Nephron (organoid): ENCODE data around the gene TLR6.
A peak's percentile ranks its signal among the peaks of the same experiment; 100 is the strongest.

Experiments
- H3K27ac Mint-ChIP-seq, 3 experiments: 2 replicates each; pipeline ENCODE4 v1.8.0; 2020; ENCODE audit warnings: mixed read lengths in 3 of 3, mild to moderate bottlenecking in 2 of 3, moderate library complexity in 1 of 3
- H3K27me3 Mint-ChIP-seq: 2 replicates; pipeline ENCODE4 v1.8.0; 2021; ENCODE audit warnings: low read depth, mild to moderate bottlenecking, moderate library complexity, mixed read lengths
- H3K36me3 Mint-ChIP-seq: 2 replicates; pipeline ENCODE4 v1.8.0; 2020; ENCODE audit warnings: low read depth, mixed read lengths
- H3K4me1 Mint-ChIP-seq: 2 replicates; pipeline ENCODE4 v1.8.0; 2020; ENCODE audit warnings: mixed read lengths
- H3K4me3 Mint-ChIP-seq, 3 experiments: 2 replicates each; pipeline ENCODE4 v1.8.0; 2020; ENCODE audit warnings: mild to moderate bottlenecking in 3 of 3, mixed read lengths in 3 of 3, moderate library complexity in 2 of 3
- H3K9me3 Mint-ChIP-seq: 2 replicates; pipeline ENCODE4 v1.8.0; 2020; ENCODE audit warnings: mixed read lengths
- TF ChIP-seq, protein P1 (sequence below), 3 experiments: fragments of 200-600 bp; sonication (generic); IDR thresholded peaks; one replicate each; pipeline ENCODE4 v1.5.0; 2021; ENCODE audit warnings: antibody characterized with exemption in 3 of 3; ENCODE audit not compliant: unreplicated experiment in 3 of 3

Gene TLR6

DNA sequence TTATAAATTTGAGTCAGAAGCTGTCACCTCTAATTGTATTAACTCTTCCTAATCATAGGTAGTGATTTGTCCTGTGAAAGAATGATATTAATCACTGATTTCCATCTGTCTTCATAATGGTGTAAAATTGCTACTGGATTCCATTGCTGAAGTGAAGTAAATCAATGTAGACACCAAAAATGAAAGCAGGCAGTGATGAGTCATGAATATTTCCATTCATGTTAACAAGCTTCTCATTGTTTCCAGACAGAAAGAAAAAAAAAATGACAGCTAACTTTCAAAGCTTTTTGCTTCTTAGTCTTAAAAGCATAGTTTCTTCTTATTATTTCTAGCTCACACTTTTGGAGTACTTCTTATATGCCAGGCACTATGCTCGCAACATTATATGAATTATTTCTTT, 32.5 kb upstream of the TLR6 start:
- Mint-ChIP-seq H3K27ac (peak overlapping the region in 1 of 3 experiments; percentile 61), H3K27me3 (no peaks in the 10 kb centered on the region), H3K4me1 (peaks cover 8% of the 10 kb centered on the region), H3K9me3 (no peaks in the 10 kb centered on the region), H3K36me3 (peaks cover 29% of the 10 kb centered on the region), H3K4me3 (no peak overlapping the region)
- TF ChIP-seq, protein P1, sequence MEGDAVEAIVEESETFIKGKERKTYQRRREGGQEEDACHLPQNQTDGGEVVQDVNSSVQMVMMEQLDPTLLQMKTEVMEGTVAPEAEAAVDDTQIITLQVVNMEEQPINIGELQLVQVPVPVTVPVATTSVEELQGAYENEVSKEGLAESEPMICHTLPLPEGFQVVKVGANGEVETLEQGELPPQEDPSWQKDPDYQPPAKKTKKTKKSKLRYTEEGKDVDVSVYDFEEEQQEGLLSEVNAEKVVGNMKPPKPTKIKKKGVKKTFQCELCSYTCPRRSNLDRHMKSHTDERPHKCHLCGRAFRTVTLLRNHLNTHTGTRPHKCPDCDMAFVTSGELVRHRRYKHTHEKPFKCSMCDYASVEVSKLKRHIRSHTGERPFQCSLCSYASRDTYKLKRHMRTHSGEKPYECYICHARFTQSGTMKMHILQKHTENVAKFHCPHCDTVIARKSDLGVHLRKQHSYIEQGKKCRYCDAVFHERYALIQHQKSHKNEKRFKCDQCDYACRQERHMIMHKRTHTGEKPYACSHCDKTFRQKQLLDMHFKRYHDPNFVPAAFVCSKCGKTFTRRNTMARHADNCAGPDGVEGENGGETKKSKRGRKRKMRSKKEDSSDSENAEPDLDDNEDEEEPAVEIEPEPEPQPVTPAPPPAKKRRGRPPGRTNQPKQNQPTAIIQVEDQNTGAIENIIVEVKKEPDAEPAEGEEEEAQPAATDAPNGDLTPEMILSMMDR (IDR thresholded peaks at IDR 0.05; ENCODE audit: unreplicated experiment in 3 of 3) = no peak

DNA sequence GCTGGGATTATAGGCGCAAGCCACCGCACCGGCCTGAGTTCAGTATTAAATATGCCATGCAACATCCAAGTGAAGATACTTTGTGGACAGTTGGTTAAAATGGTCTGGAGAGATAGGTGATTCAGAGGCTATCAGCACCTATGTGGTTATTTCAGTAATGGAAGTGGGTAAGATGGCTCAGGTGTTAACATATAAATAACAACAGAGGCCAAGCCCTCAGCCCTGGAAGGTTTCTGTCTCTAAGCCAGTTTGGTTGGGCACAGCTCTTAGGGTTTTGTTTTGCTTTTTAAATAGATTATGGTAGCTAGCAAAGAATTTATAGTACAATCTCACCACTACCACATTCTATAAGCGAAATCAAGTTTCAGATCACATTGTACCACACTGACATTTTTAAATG, 27.6 kb upstream of the TLR6 start:
- H3K27me3 Mint-ChIP-seq = no peaks in the 10 kb centered on the region
- H3K9me3 Mint-ChIP-seq = no peaks in the 10 kb centered on the region
- no peak overlapping the region for H3K27ac Mint-ChIP-seq
- TF ChIP-seq, protein P1 (IDR thresholded peaks at IDR 0.05; ENCODE audit: unreplicated experiment in 3 of 3) = no peak
- peaks cover 13% of the 10 kb centered on the region for H3K36me3 Mint-ChIP-seq
- H3K4me1 Mint-ChIP-seq = no peaks in the 10 kb centered on the region
- H3K4me3 Mint-ChIP-seq = no peak overlapping the region

DNA sequence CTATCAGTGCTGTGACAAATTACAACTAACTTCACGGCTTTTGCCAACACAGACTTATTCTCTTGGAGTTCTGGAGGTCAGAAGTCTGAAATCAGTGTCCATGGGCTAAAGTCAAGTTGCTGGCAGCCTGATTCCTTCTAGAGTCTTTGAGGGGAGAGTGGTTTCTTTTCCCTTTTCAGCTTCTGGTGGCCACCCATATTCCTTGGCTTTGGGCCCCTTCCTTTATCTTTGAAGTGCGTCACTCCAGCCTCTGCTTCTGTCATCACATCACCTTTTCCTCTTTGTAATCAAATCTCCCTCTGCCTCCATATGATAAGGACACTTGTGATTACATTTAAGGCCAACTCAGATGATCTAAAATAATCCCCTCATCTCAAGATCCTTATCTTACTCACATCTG, 20.0 kb upstream of the TLR6 start:
- Mint-ChIP-seq H3K36me3 (peaks cover 49% of the 10 kb centered on the region), H3K27ac (no peak overlapping the region), H3K9me3 (peaks cover 22% of the 10 kb centered on the region), H3K27me3 (no peaks in the 10 kb centered on the region), H3K4me1 (peaks cover 15% of the 10 kb centered on the region), H3K4me3 (no peak overlapping the region)
- TF ChIP-seq, protein P1 (IDR thresholded peaks at IDR 0.05; ENCODE audit: unreplicated experiment in 3 of 3) = no peak

- Mint-ChIP-seq H3K27ac (peak overlapping the region in 1 of 3 experiments; percentile 33), H3K36me3 (peaks cover 45% of the 10 kb centered on the region), H3K4me3 (no peak overlapping the region), H3K4me1 (peaks cover 36% of the 10 kb centered on the region), H3K27me3 (no peaks in the 10 kb centered on the region), H3K9me3 (peaks cover 22% of the 10 kb centered on the region)
- TF ChIP-seq, protein P1 (IDR thresholded peaks at IDR 0.05; ENCODE audit: unreplicated experiment in 3 of 3) = no peak
These were observed 16.8 kb upstream of the TLR6 start for GRCh38 chr4:38873290-38873944.

GRCh38 chr4:38872620-38873019, 16.0 kb upstream of the TLR6 start:
- Mint-ChIP-seq H3K27ac (peak overlapping the region in 1 of 3 experiments; percentile 33), H3K36me3 (peaks cover 40% of the 10 kb centered on the region), H3K4me1 (peaks cover 37% of the 10 kb centered on the region), H3K9me3 (peaks cover 22% of the 10 kb centered on the region), H3K27me3 (no peaks in the 10 kb centered on the region), H3K4me3 (no peak overlapping the region)
- TF ChIP-seq, protein P1 (IDR thresholded peaks at IDR 0.05; ENCODE audit: unreplicated experiment in 3 of 3) = no peak

DNA sequence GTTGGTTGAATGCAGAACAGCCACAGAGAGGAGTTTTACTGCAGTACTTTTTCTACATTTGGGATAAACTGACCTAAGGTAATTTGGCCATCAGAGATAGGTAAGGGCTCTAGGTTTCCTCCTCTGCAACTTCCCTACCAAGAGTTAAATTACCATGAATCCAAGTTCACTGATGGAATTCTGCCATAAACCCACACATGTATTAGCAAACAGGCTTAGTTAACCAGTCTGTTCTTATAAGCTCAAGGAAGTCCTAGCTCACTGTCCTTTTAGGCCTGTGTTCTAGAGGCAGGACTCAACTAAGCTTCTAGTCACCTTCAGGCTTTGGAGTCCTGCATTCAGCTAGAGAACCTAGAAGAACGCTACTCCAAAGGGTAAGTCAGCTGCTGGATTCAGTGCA, 15.0 kb upstream of the TLR6 start:
- Mint-ChIP-seq H3K27me3 (no peaks in the 10 kb centered on the region), H3K9me3 (peaks cover 19% of the 10 kb centered on the region), H3K4me1 (peaks cover 44% of the 10 kb centered on the region), H3K4me3 (peak overlapping the region in 1 of 3 experiments; percentile 46), H3K27ac (no peak overlapping the region), H3K36me3 (peaks cover 32% of the 10 kb centered on the region)
- TF ChIP-seq, protein P1 (IDR thresholded peaks at IDR 0.05; ENCODE audit: unreplicated experiment in 3 of 3) = no peak
